ENCODE measurements around the gene GNB5.
"Not testable (repeated sequence)": the region's sequence is repeated elsewhere in the genome, so short reads cannot be mapped to it uniquely, and the experiment has no call there.

GNB5 gene

DNA sequence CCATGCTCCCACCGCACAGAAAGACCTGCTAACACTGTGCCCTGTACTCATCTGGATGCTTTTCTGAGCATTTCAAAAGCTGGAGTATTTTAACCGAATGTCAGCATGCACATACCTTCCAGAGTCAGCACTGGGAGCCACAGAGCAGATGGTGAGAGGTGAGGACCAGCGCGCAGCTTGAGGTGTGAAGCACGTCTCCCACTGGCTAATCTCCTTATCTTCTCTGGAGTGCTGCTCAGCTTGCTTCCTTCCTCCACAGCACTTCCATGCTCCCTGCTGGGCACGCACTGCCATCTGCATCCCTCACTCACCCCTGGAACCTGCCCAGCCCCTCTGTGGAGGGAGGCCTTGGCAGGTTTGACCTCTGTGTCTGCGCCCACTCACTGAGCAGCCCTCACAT lies at the start of gene GNB5:
Gene GNB5 (minus strand): TSS at position 186 of the 400 bp plus-strand sequence. CDS start 6,716 bp downstream, outside the sequence.
- DNase-seq (ENCODE audit: low spot score), result no peak

DNA sequence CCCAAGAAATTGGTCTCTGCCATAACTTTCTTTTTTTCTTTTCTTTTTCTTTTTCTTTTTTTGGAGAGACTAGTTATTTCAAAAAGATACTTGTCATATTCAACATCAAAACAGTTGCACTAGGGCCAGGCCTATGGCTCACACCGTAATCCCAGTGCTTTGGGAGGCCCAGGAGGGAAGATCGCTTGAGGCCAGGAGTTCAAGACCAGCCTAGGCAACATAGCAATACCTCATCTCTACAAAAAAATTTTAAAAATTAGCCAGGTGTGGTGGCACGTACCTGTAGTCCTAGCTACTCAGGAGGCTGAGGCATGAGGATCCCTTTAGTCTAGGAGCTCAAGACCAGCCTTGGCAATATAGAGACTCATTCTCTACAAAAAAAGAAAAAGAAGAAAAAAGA lies 49.0 kb upstream of the GNB5 start:
- DNase-seq (ENCODE audit: low spot score), result no peak

DNA sequence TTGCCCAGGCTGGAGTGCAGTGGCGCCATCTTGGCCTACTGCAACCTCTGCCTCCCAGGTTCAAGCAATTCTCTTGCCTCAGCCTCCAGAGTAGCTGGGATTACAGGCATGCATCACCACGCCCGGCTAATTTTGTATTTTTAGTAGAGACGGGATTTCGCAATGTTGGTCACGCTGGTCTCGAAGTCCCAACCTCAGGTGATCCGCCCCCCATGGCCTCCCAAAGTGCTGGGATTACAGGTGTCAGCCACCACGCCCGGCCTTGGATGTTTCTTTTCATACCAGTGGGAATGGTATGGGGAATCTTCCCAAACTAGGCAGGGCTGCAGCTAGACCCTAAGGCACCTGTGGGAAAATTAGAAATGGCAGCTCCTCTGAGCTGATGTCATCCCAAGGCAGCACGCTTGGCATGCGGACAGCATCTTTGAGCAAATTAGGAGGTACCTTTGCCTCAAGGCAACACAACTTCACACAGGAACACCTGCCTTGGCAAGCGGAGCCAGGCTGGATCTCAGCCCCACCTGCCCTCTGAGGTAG lies 47.9 kb upstream of the GNB5 start:
- DNase-seq (ENCODE audit: low spot score), result not testable (repeated sequence)

DNA sequence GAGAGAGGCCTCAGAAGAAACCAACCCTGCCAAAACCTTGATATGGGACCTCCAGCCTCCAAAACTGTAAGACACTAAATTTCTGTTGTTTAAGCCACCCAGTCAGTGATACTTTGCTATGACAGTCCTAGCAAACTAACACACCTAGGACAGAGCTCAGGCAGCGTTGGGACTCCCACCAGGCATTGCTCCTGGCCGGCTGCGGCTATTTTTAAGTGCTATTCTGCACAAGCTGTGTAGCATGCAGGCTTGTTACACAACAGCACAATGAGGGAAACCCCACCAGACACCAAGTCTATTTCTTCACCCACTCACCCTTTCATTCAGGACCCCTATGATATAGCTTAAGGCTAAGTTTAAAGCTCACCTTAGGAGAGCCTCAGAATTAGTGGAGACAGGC lies 47.0 kb upstream of the GNB5 start:
- no peak for DNase-seq (ENCODE audit: low spot score)

DNA sequence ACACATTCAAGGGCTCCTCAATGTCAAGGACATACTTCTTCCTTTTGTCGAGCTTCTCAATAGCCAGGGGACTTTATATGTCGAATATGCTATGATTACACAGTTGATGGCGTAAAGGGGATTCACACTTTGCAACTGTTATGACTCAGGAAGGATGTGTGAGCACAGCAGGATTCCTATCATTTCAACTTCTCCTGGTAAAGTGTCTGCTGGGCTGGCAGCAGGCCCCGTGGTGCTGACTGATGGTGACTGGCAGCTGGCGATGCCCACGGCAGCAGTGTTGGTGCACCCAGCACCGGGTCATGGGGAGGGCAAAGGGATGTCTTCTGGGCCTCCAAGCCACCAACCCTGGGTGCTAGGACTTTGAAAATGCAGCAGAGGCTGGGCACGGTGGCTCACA lies 44.8 kb upstream of the GNB5 start:
- DNase-seq (ENCODE audit: low spot score), result no peak

DNA sequence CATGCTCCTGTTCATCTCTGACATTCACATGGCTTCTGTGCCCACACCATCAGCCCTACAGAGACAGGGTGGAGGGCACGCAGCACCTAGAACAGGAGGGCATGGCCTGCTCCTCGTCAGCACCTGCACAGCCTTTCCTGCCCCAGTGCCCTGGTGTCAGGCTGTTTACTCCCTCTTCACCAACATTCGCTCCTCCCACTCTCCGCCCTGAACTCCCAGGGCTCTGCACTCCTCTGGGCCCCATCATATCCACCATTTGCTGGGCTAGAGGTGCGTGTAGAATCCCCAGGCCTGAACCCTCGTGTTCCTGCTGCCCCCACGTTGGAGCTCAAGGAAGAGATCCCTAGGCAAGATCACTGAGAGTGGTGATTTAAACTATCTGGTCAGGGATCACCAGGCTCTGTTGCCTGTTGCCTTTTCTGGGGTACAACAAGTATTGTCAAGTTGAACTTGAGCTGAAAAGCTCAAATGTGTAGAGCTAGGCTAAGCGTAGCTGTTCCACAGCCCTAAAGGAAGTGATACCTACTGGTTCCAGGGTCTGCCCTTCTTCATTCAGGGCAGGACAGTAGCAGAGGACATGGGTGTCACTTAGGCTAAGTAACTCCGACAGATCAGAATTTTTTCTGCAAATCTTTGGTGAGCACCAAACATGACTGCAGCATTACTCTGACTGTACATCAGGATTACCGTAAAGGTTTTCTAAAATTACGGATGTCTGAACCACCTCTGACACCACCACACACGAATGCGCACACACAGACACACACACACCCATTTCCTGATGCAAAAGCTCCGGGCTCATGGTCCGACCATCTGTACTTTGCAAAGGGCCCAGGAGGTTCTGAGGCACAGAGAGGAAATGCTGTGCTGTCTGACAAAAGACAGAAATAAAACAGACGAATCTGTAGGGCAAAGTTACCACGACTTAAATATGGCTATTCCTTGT lies 43.7 kb upstream of the GNB5 start:
- no peak for DNase-seq (ENCODE audit: low spot score)

DNA sequence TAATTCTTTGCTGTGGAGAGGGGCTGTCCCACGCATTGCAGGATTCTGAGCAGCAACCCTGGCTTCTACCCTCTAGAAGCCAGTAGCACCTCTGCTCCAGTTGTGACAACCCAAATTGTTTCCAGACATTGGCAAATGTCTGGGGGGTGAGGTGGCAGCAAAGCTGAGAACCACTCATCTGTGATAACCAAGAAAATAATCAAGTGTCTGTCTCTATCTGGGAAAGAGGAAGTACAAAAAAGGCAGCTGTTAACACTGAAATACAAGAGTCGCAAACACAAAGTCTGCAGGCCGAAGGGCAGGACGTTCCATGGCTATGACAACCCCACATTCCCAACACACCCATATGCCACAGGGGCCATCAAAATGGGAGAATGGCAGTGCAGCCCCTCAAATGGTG lies 42.2 kb upstream of the GNB5 start:
- no peak for DNase-seq (ENCODE audit: low spot score)

DNA sequence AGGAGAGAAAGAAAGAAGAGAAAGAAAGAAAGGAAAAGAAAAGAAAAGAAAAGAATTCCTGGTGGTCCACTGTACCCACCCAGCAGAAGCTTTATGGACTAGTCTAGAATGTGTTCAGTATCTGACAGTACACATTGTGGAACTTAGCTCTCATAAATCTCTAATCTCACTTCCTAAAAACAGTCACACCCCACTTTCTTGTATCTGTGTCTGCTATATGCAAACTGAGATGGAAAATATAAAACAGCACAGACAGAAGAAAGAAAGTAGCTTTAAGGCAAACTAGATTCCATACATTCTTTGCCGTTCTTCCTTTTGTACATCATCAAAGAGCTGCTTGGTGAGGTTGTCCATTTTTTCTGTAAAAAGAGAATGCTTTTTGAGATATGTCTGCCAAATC lies 41.1 kb upstream of the GNB5 start:
- no peak for DNase-seq (ENCODE audit: low spot score)

DNA sequence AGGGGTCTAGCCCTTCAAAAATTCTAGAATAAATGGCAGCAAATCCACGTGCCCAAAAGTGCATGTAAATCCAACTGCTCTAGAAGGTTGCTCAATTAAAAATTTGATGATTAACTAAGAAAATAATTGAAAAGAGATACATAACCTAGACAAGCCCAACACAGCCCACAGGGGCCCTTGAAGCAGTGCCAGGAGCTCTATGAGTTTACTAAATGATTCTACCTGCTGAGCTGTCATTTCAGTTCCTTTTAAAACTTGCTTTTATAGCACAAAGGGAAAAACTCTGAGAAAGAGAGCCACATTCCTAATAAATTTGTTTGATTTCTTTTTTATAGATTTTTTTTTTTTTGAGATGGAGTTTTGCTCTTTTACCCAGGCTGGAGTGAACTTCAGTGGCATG lies 38.9 kb upstream of the GNB5 start:
- DNase-seq (ENCODE audit: low spot score), result no peak

DNA sequence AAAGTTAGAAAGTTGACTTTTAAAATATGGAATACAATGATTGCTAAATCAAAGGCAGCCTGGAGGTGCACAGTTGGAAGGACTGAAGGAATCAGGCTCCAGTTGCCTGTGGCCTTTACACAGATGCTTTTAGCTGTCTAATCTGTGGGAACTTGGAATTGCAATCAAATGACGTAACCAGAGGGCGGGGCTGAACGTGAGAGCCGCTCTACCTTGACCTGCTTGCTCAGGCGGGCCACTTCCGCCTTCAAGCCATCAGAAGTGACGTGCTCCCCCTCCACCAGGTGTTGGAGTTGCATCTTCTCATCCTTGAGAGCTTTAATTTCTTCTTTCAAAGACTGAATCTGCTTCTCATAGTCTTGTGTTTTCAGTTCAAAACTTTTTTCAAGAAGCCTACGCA lies 37.7 kb upstream of the GNB5 start:
- no peak for DNase-seq (ENCODE audit: low spot score)

DNA sequence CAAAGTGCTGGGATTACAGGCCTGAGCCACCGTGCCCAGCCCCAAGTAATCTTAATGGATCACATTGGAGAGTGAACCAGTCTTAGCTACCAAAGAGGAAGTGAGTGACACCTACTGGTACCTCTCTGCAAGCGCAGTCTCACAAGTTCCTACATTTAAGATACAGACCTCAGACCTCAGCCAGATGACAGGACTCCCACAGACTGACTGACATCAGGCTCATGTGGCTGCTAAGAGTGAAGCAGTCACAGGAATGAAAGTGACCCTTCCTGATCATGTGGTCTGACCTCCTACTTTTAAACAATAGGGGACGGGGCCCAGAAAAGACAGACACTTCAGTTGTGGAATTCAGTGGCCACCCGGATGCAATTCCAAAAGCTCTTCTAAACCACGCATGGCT lies 36.3 kb upstream of the GNB5 start:
- DNase-seq (ENCODE audit: low spot score), result peak; percentile 50

DNA sequence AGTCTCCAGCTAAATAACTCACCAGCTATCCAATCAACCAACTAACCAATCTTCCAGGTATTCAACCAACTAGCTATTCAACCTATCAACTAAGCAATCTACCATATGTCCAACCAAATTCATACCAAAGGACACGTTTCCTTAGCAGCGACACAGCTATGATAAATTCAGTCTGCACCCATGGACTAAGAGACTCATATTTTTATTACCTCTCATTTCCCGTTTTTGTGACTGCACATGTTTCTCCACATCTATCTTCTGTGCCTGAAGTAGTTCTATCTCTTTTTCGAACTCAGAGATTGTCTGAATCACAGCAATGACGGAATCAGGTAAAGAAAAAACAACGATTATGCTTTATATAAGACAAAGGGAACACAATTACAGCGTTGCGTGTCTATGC lies 34.0 kb upstream of the GNB5 start:
- no peak for DNase-seq (ENCODE audit: low spot score)

DNA sequence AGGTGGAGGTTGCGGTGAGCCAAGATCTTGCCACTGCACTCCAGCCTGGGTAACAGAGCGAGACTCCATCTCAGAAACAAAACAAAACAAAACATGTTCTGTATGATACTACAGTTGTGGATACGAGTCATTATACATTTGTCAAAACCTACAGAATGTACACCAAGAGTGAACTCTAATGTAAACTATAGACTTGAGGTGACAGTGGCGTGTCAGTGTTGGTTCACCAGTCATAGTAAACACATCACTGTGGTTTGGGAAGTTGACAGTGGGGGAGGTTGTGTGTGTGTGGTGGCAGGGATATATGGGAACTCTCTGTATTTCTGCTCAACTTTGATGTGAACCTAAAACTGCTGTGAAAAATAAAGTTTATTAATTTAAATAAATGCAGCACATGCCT lies 33.0 kb upstream of the GNB5 start:
- DNase-seq (ENCODE audit: low spot score), result no peak

DNA sequence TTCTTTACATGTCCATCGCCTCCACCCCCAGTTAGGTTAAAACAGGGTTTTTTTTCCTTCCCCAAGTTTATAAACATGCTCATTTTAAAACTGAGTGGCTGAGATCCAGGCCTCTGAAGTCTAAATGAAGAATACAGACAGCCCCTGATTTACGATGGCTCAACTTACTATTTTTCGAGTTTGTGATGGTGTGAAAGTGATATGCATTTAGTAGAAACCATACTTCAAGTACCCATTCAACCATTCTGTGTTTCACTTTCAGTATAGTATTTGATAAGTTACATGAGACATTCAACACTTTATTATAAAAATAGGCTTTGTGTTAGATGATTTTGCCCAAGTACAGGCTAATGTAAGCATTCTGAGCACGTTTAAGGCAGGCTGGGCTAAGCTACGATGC lies 30.5 kb upstream of the GNB5 start:
- DNase-seq (ENCODE audit: low spot score), result no peak

DNA sequence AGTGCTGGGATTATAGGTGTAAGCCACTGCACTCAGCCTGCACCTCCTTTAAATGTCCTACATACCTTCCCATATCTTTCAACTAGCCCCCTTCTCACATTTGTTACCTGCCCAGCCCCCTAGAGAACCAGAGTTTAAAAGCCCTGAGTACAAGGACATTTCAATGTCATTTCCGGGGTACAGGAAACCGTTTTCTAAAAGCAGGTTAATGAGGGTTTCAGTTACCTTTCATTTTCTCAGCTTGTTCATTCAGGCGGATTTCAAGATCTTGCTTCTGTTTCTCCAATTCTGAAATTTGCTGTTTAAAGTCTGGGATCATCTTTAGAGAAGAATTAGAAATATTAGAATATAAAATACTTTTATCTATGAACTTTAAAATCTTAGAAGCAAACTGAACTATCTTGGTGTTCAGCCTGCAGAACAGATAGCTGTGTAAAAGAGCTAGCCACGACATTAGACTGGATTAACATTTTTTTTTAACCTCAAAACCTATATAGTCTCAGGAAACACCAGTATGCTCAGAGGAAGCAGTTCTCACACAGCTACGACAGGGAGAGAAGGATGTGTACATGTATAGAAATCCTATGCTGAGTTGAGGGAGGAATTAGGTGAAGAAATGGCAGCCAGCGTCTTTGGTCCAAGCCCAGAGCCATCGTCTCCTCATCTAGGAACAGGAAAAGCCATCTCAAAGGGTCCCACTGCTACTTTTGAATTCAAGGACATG lies 29.9 kb upstream of the GNB5 start:
- DNase-seq (ENCODE audit: low spot score), result no peak

DNA sequence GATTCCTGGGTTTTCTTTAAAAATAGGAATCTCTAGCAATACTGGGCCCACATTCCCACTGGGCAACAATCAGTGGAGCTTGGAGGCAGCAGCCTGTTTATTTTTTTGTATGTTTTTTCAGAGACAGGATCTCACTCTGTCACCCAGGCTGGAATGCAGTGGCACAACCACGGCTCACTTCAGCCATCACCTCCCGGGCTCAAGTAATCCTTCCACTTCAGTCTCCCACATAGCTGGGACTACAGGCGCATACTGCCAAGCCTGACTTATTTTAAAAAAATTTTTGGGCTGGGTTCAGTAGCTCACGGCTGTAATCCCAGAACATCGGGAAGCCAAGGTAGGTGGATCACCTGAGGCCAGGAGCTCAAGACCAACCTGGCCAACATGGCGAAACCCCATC lies 29.1 kb upstream of the GNB5 start:
- DNase-seq (ENCODE audit: low spot score), result no peak

DNA sequence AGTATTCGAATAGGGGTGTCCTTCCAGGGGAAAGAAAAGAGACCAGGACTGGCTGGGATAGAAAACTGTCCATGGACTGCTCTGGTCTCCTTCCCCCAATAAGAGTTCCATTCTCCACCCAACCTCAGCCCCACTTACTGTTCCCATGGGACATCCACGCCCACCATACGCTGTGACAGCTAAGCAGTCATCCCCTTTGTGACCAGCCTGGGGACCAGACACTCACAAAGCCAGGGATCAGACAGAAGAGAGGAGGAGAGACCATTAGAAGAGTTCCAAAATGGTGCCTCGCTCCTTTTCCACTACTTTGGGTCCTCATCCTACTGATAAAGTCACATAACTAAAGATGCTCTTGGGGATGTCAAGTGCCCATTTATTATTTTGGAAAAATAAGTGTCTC lies 27.6 kb upstream of the GNB5 start:
- DNase-seq (ENCODE audit: low spot score), result no peak

DNA sequence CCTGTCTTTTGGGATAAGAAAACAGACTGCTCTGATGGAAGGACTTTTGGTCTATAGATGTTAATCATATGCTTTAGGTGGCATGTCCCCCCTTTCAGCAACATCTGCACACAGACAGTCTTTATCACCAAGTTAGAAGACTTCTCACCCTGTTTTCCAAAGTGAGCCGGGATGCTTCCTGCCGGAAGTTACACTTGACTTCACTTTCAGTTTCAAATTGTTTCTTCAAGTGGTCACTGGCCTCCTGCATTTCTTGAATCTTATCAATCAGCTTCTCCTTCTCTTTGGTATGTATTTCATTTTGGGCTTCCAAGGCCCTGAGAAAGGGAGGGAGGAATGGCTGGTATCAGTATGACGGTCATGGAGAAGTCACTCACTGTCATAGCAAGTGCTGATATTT lies 27.2 kb upstream of the GNB5 start:
- DNase-seq (ENCODE audit: low spot score), result no peak

DNA sequence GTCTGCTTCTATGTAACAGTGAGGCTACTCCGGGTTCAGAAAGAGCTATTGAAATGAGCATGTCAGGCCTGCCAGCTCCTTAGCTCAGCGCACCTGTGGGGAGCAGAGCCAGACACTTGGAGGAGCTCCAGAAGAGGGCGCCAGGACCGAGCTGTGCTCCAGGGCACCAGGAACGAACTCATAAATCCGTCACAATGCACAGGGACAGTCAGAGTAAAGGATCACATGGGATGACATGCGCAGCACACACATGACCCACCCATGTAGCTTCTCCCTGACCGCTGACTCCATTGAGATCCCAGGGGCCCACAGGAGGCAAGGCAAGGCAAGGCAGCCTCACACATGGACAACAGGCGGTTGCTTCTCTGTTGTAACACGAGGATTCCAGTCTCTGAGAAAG lies 26.0 kb upstream of the GNB5 start:
- DNase-seq (ENCODE audit: low spot score), result no peak

DNA sequence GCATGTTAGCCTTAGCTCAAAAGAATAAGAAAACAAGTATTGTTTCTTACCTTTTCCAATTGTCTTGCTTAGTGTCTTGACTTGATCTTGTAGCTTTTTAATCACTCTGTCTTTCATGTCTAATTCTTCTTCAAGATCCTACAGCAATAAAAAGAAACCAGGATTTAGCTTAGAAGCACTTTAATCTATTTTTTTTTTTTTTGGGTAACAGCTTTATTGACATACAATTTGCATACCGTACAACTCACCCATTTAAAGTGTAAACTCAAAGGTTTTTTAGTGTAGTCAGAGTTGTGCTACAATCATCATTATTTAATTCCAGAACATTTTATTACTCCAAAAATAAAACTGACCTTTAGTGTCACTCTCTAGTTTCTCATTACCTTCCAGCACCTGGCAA lies 23.4 kb upstream of the GNB5 start:
- DNase-seq (ENCODE audit: low spot score), result no peak

DNA sequence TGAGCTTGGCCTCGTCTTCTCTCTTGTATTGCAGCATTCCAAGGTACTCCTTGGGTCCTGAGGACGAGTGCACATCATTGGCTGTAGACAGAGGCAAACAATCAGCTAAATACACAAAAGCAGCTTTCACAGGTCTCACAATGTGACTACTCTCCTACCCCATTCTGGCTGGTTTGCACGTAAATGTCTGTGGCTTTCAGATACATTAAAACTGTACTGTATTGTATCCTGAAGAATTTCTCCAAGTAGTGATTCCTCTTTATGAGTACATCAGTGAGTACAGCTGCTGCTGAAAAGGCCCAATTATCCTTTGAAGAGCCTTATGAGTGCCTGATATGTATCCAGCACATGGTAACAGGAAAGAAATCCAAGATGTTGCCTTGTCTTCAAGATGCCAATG lies 22.0 kb upstream of the GNB5 start:
- DNase-seq (ENCODE audit: low spot score), result no peak

DNA sequence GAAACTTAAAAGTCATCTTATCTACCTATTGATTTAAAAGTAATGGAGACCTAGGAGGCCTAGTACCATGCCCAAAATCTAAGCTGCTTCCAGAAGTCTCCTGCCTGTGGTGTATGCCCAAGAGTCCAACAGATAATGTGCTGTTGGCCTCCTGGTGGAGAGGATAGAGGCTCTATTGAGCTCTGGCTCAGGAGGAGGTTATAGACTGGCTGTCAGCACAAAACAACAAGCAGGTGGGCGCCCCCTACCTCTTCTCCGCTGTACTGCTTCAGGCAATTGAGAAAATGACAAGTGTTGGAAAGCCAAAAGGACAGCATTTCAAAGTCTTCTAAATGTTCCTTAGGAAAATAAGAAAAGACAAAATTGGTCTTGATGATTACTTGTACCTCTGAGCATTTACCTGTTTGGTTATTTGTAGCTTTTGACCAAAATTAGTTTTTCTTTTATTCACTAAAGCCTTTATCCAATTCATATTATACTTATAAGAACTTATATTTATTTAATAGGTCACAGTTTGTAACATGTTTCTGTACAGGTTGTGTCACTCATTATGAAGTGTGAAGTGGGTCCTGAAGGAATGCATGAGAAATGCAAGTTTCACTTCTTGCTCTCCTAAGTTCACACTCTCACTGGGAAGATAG lies 17.2 kb upstream of the GNB5 start:
- DNase-seq (ENCODE audit: low spot score), result peak; percentile 33

DNA sequence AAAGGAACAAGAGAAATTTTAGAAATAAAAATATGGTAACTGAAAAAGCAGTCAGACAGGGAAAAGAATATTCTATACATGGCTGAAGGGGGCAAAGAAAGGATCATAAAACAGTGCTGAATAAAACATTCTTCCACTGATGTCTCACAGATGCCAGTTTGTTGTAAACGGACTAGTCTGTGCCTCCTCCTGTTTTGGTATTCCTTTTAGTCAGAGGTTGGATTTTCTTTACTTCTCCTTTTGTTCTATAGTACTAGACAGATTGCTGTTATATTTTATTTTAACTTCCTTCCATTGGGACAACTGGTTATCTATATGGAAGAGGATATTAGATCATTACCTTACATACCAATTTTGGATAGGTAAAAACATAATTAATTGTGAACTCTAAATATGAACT lies 16.0 kb upstream of the GNB5 start:
- DNase-seq (ENCODE audit: low spot score), result no peak
